ENCODE results near the gene SLC35E4. TPM values are rescaled to one million over a fixed set of nuclear protein-coding genes. Genes with fewer than 3 reads are reported as not detected.

Gene SLC35E4
- total RNA-seq, 1 experiment from 2014 or later: 5.5 TPM

- DNase-seq (ENCODE audit: low read depth, low spot score): no peak
- ATAC-seq: no peak
- Histone ChIP-seq H3K4me1 (ENCODE audit: control insufficient read depth, insufficient read depth, low read length) (no peaks in the 10 kb centered on the region; the same call in 1 of the 2 replicates), H3K27ac (ENCODE audit: low read length) (no peak overlapping the region), H3K9me3 (ENCODE audit: control insufficient read depth, insufficient read depth, low read depth, low read length) (no peaks in the 10 kb centered on the region), H3K36me3 (ENCODE audit: control insufficient read depth, insufficient read depth, low read length) (no peaks in the 10 kb centered on the region), H3K4me3 (ENCODE audit: low read depth in 2 of 2, low read length in 2 of 2) (no peak overlapping the region), H3K27me3 (ENCODE audit: control insufficient read depth, insufficient read depth, low read length) (no peaks in the 10 kb centered on the region)
- ChIA-PET CTCF (no interaction called here), POLR2A (interaction anchor here (0.7 kb wide), 1 partner anchor 571 kb away, joined by 4 read pairs; no protein-coding TSS in a partner anchor)
- TF ChIP-seq SIN3A (IDR thresholded peaks at IDR 0.05; ENCODE audit: borderline replicate concordance, insufficient read depth, low read depth, low read length) (no peak), CTCF (IDR thresholded peaks at IDR 0.05) (no peak), REST (IDR thresholded peaks at IDR 0.05; ENCODE audit: insufficient read depth in 1 of 2, low read depth in 2 of 2, low read length in 1 of 2) (no peak), TCF7L2 (IDR thresholded peaks at IDR 0.05; ENCODE audit: low read depth, low read length) (no peak), POLR2AphosphoS5 (IDR thresholded peaks at IDR 0.05; ENCODE audit: low read depth, low read length) (no peak)
- intact Hi-C loops (cut with micrococcal nuclease; ENCODE audit: unreplicated experiment): no loop called here
- in situ Hi-C loops (cut with HindIII; ENCODE audit: low pct_unique_long_range_greater_than_20kb, low sequenced_read_pairs): no loop called here
- no TSS peak for BruUV-seq (replicated peaks)
Observed at GRCh38 chr22:30614268-30614667, 21.3 kb upstream of the SLC35E4 start.

GRCh38 chr22:30614879-30615278 is 20.7 kb upstream of the SLC35E4 start:
- intact Hi-C loops (cut with micrococcal nuclease; ENCODE audit: unreplicated experiment): no loop called here
- TF ChIP-seq POLR2AphosphoS5 (IDR thresholded peaks at IDR 0.05; ENCODE audit: low read depth, low read length): no peak
- TF ChIP-seq REST (IDR thresholded peaks at IDR 0.05; ENCODE audit: insufficient read depth in 1 of 2, low read depth in 2 of 2, low read length in 1 of 2): no peak
- no peak for TF ChIP-seq CTCF (IDR thresholded peaks at IDR 0.05)
- no peak for TF ChIP-seq TCF7L2 (IDR thresholded peaks at IDR 0.05; ENCODE audit: low read depth, low read length)
- TF ChIP-seq SIN3A (IDR thresholded peaks at IDR 0.05; ENCODE audit: borderline replicate concordance, insufficient read depth, low read depth, low read length): no peak
- Histone ChIP-seq H3K27me3 (ENCODE audit: control insufficient read depth, insufficient read depth, low read length) (no peaks in the 10 kb centered on the region), H3K9me3 (ENCODE audit: control insufficient read depth, insufficient read depth, low read depth, low read length) (no peaks in the 10 kb centered on the region), H3K27ac (ENCODE audit: low read length) (no peak overlapping the region), H3K4me3 (ENCODE audit: low read depth in 2 of 2, low read length in 2 of 2) (no peak overlapping the region), H3K36me3 (ENCODE audit: control insufficient read depth, insufficient read depth, low read length) (no peaks in the 10 kb centered on the region), H3K4me1 (ENCODE audit: control insufficient read depth, insufficient read depth, low read length) (no peaks in the 10 kb centered on the region)
- CTCF ChIA-PET: no interaction called here
- no peak for DNase-seq (ENCODE audit: low read depth, low spot score)
- no peak for ATAC-seq
- no TSS peak for BruUV-seq (replicated peaks)
- POLR2A ChIA-PET: interaction anchor here (0.7 kb wide), 1 partner anchor 570 kb away, joined by 4 read pairs; no protein-coding TSS in a partner anchor
- in situ Hi-C loops (cut with HindIII; ENCODE audit: low pct_unique_long_range_greater_than_20kb, low sequenced_read_pairs): no loop called here
